PC-9 (cell line): ENCODE data around the gene MAGEA2B.
"Not testable (repeated sequence)": the region's sequence is repeated elsewhere in the genome, so short reads cannot be mapped to it uniquely, and the experiment has no call there.

ENCODE experiments used
- CTCF ChIP-seq: fragments of 200-600 bp; sonication (generic); conservative IDR thresholded peaks from 2 replicates; pipeline ENCODE4 v1.6.1; 2017; ENCODE audit warnings: mixed run types, antibody characterized with exemption, mild to moderate bottlenecking, moderate library complexity
- EZH2 ChIP-seq: fragments of 200-600 bp; sonication (generic); IDR thresholded peaks from 2 replicates; pipeline ENCODE4 v1.8.0; 2017; ENCODE audit warnings: antibody characterized with exemption, low read depth

GRCh38 chrX:152713815-152714787 is at the start of gene MAGEA2B:
- not testable (repeated sequence) for TF ChIP-seq CTCF, EZH2
